ENCODE results near the gene KIF1C. TPM values are rescaled to one million over a fixed set of nuclear protein-coding genes. Genes with fewer than 3 reads are reported as not detected.

Gene KIF1C
- total and polyA plus RNA-seq, 9 of the 15 experiments (the other 6 are each of a cell fraction or from before 2014, with no cell fraction given), result 0.38 to 68.4 (median 25.1) TPM

DNA sequence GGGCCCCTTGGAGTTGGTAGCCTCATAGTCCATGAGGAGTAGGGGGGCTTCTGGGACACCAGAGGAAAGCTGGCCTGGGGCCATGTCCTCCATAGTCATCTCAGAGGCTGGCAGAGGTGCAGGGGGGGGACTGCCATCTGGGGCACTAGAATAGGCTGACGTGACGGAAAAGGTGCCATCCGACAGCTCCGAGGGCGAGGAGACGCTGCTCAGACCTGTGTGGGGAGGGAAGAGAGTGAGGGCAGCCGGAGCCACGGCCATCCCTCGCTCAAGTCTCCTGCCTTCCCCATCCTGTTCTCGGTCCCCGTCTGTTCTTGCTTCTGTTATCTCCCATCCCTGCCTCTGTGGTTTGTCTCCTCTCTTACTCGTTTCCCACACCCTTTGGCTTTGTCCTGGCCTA lies 25.4 kb upstream of the KIF1C start:
- BruUV-seq (replicated peaks), result TSS peak; percentile 17
- DNase-seq (ENCODE audit: extremely low read depth in 1 of 4, low spot score in 3 of 4), result no peak
- no peak overlapping the region for H3K27ac ChIP-seq (ENCODE audit: extremely low read depth, low read depth, low read length)
- H4K20me1 ChIP-seq (replicated peaks; ENCODE audit: control insufficient read depth, insufficient read depth, low read length), result no peaks in the 10 kb centered on the region
- peaks cover 17 to 21% of the 10 kb centered on the region in 2 experiments for H3K4me1 ChIP-seq (replicated peaks in 1 of 2; ENCODE audit: control insufficient read depth in 2 of 2, insufficient read depth in 2 of 2, low read length in 2 of 2)
- intact Hi-C loops (cut with micrococcal nuclease), result no loop called here
- no peaks in the 10 kb centered on the region for H3K27me3 ChIP-seq (ENCODE audit: control insufficient read depth in 2 of 2, insufficient read depth in 2 of 2, low read length in 2 of 2)
- peaks cover 12% of the 10 kb centered on the region; the same call in 2 of the 3 replicates for H3K79me2 ChIP-seq (ENCODE audit: control insufficient read depth, insufficient read depth, low read length)
- peak overlapping the region in 1 of 2 experiments; percentile 45; a peak in 1 of 4 replicates for H3K9ac ChIP-seq (ENCODE audit: insufficient read depth in 1 of 2, low read depth in 2 of 2, low read length in 2 of 2)
- H2AFZ ChIP-seq (ENCODE audit: low read depth, low read length), result no peak overlapping the region
- no peak for FAIRE-seq
- ChIA-PET CTCF (ENCODE audit: low intra/inter-chr PET ratio) (interaction anchor here (0.6 kb wide), 1 partner anchor 271 kb away, joined by 3 read pairs; no protein-coding TSS in a partner anchor), POLR2A (no interaction called here)
- no peak overlapping the region for H3K4me2 ChIP-seq (ENCODE audit: insufficient read depth, low read length)
- 84% methylated on average over 9 of the region's 12 CpGs for WGBS (ENCODE audit: insufficient coverage, low coverage, missing lambda C conversion rate)
- H3K4me3 ChIP-seq, result no peak overlapping the region
- H3K36me3 ChIP-seq (ENCODE audit: control insufficient read depth, insufficient read depth, low read length), result peaks cover 74% of the 10 kb centered on the region; the same call in 2 of the 3 replicates
- in situ Hi-C loops (cut with MboI), result no loop called here
- H3K9me1 ChIP-seq (ENCODE audit: control insufficient read depth, insufficient read depth, low read length), result no peaks in the 10 kb centered on the region
- TF ChIP-seq RBFOX2 (IDR thresholded peaks at IDR 0.05; ENCODE audit: low read depth, low read length) (0 out of 2 replicates have a peak, but pooled peaks have one; percentile 25), STAT5A (IDR thresholded peaks at IDR 0.05; ENCODE audit: borderline replicate concordance, low read length) (no peak)
- no peak for ATAC-seq
- no peaks in the 10 kb centered on the region for H3K9me3 ChIP-seq (replicated peaks; ENCODE audit: control insufficient read depth, insufficient read depth, low read depth, low read length)

DNA sequence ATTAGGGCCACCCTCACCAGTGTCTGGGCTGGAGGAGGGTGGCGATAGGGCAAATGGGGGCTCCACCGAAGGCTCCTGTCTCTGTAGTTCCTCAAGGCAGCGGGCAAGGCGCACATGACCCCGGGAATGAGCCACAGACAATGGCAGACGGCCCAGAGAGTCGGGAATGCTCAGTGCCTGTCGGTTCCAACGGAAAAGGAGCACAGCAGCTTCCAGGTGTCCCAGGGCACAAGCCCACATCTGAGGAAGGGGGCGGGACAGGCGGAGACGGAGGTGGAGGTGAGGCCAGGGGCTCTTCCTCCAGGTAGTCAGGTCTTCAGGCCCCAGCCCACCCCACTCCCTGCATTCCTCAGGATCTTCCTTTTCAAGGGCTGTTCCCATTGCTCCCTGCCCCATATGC lies 25.0 kb upstream of the KIF1C start:
- WGBS (ENCODE audit: insufficient coverage, low coverage, missing lambda C conversion rate), result 92% methylated on average over 8 of the region's 12 CpGs
- intact Hi-C loops (cut with micrococcal nuclease) (no loop called here), in situ Hi-C loops (cut with MboI) (no loop called here)
- BruUV-seq (replicated peaks), result no TSS peak
- ATAC-seq (no peak), DNase-seq (ENCODE audit: extremely low read depth in 1 of 4, low spot score in 3 of 4) (no peak), FAIRE-seq (no peak)
- Histone ChIP-seq H3K4me2 (ENCODE audit: insufficient read depth, low read length) (no peak overlapping the region), H3K79me2 (ENCODE audit: control insufficient read depth, insufficient read depth, low read length) (peaks cover 12% of the 10 kb centered on the region; the same call in 2 of the 3 replicates), H3K4me3 (no peak overlapping the region), H4K20me1 (replicated peaks; ENCODE audit: control insufficient read depth, insufficient read depth, low read length) (no peaks in the 10 kb centered on the region), H3K36me3 (ENCODE audit: control insufficient read depth, insufficient read depth, low read length) (peaks cover 79% of the 10 kb centered on the region; the same call in 2 of the 3 replicates), H3K9me1 (ENCODE audit: control insufficient read depth, insufficient read depth, low read length) (no peaks in the 10 kb centered on the region), H3K9ac (ENCODE audit: insufficient read depth in 1 of 2, low read depth in 2 of 2, low read length in 2 of 2) (no peak overlapping the region; a peak in 2 of 4 replicates), H3K4me1 (replicated peaks in 1 of 2; ENCODE audit: control insufficient read depth in 2 of 2, insufficient read depth in 2 of 2, low read length in 2 of 2) (peaks cover 17 to 19% of the 10 kb centered on the region in 2 experiments), H3K9me3 (replicated peaks; ENCODE audit: control insufficient read depth, insufficient read depth, low read depth, low read length) (no peaks in the 10 kb centered on the region), H2AFZ (ENCODE audit: low read depth, low read length) (no peak overlapping the region), H3K27ac (ENCODE audit: extremely low read depth, low read depth, low read length) (no peak overlapping the region), H3K27me3 (ENCODE audit: control insufficient read depth in 2 of 2, insufficient read depth in 2 of 2, low read length in 2 of 2) (no peaks in the 10 kb centered on the region)
- ChIA-PET POLR2A (no interaction called here), CTCF (ENCODE audit: low intra/inter-chr PET ratio) (no interaction called here)
- TF ChIP-seq POLR2G (IDR thresholded peaks at IDR 0.05; ENCODE audit: low read depth, low read length) (0 out of 2 replicates have a peak, but pooled peaks have one; percentile 19), RBM34 (IDR thresholded peaks at IDR 0.05; ENCODE audit: borderline replicate concordance, insufficient read depth, low read length) (no peak)

All from K562 (cell line).